Activated T-helper 2 cell treated with anti-CD3 and anti-CD28 coated beads, Interferon-gamma antibody, Interleukin-2, Interleukin-4, amounts not matched to agents 10 μg/mL and 5 μg/mL and 100 μg/mL, durations not matched to agents 14 hours and 24 hours and 36 hours (primary cell): Measurements from ENCODE around the gene ZNF750. TPM values are rescaled to one million over a fixed set of nuclear protein-coding genes. Genes with fewer than 3 reads are reported as not detected.

ENCODE experiments used
- DNase-seq: peaks from one replicate; pipeline ENCODE4 v3.0.0; 2021; ENCODE audit warnings: low spot score
- H3K27ac Mint-ChIP-seq: one replicate; pipeline ENCODE4 v1.8.0; 2021; ENCODE audit warnings: mixed read lengths
- H3K27me3 Mint-ChIP-seq: one replicate; pipeline ENCODE4 v1.8.0; 2021; ENCODE audit warnings: low read depth, mixed read lengths
- H3K36me3 Mint-ChIP-seq: one replicate; pipeline ENCODE4 v1.8.0; 2021; ENCODE audit warnings: low read depth, mixed read lengths
- H3K4me1 Mint-ChIP-seq: one replicate; pipeline ENCODE4 v1.8.0; 2021; ENCODE audit warnings: low read depth, mixed read lengths
- H3K4me3 Mint-ChIP-seq: one replicate; pipeline ENCODE4 v1.8.0; 2021; ENCODE audit warnings: low read depth, mild to moderate bottlenecking, moderate library complexity, mixed read lengths
- H3K9me3 Mint-ChIP-seq: one replicate; pipeline ENCODE4 v1.8.0; 2021; ENCODE audit warnings: mixed read lengths
- intact Hi-C: fragments of 100-400 bp; cut with micrococcal nuclease; formaldehyde crosslinking; loops from one replicate; pipeline ENCODE4 v1.15.1; 2023
- total RNA-seq: library from RNA; stranded (reverse); gene quantifications from 2 replicates; pipeline ENCODE4 v1.2.3, GENCODE V29; 2022

Gene ZNF750
- total RNA-seq, 1 donor from 2014 or later, result not detected

DNA sequence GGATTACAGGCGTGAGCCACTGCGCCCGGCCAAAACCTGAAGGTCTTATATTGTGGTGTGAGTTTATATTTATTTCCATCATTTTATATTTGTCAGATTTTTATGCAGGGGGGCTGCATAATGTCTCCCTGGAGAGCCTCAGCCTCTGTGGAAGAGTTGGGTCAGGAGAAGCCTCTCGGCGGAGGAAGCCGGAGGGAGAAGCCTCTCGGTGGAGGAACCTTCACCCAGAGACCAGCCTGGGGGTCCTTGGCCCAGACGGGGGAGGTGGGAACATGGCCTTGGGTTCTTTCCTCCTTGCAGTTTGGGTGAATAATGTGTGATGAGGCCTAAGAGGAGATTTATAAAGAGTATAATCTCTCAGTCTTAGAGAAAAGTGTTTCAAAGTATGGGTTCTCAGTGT lies 22.4 kb upstream of the ZNF750 start:
- Mint-ChIP-seq H3K36me3 (peaks cover 25% of the 10 kb centered on the region), H3K4me3 (peak overlapping the region; percentile 37), H3K27me3 (no peaks in the 10 kb centered on the region), H3K9me3 (no peaks in the 10 kb centered on the region), H3K4me1 (peaks cover 60% of the 10 kb centered on the region), H3K27ac (peak overlapping the region; percentile 91)
- no peak for DNase-seq
- intact Hi-C loops, result loop anchor here (10.0 kb wide), 1 partner anchor 77 kb away; no protein-coding TSS in a partner anchor

DNA sequence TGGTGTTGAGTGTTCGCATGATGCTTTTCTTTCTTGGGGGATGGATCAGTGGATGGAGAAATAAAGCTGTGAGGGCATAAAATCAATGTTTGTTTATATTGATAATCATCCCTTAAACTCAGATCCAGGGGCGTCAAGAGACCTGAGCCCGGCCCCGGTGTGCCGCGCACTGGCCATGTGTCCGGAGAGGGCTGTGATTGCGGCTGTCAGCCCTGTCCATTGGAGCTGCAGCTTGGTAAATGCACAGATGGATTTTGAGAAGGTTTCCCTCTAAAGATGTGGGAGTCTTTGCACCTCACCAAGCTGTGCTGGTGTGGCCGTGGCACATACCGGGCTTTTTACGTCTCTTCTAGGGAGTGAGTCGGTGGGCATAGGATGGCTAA lies 21.6 kb upstream of the ZNF750 start:
- Mint-ChIP-seq H3K4me1 (peaks cover 59% of the 10 kb centered on the region), H3K27me3 (no peaks in the 10 kb centered on the region), H3K9me3 (no peaks in the 10 kb centered on the region), H3K36me3 (peaks cover 25% of the 10 kb centered on the region), H3K4me3 (peak overlapping the region; percentile 54), H3K27ac (peak overlapping the region; percentile 57)
- DNase-seq, result no peak
- intact Hi-C loops, result loop anchor here (10.0 kb wide), 1 partner anchor 77 kb away; no protein-coding TSS in a partner anchor

DNA sequence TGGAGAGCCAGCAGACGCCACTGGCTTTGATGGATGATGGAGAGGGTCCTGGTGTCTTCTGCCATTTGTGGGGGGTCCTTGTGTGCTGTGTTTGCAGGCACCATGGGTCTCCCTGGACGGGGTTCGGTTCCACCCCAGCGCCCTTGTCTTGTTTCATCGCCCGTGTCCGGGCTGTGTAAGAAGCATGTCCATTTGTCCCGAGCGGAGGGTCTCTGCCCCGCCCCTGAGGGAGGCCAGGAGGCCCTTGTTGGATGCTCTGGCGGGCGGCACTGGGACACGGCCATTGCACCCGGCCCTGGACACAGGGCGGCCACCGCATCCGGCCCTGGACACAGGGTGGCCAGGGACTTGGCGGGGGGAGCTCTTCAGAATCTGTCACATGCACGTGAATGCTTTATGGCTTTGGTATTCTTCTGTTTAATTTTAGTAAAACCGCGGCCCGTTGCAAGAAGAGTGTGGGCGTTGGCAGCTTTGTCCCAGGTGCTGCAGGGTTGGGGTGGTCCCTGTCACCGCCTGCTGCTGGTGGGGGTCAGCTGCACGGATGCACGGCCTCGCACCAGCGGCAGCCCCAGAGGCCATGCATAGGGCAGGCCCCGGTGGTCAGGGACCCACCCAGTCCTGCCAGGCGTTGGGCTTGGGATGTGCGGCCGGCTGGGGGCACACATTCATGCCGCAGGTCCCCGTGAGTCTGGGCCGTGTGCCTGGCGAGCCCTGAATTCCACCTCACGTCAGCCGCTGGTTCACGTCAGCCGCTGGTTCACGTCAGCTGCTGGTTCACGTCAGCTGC lies 21.0 kb upstream of the ZNF750 start:
- H3K4me1 Mint-ChIP-seq, result peaks cover 54% of the 10 kb centered on the region
- H3K9me3 Mint-ChIP-seq, result no peaks in the 10 kb centered on the region
- peak overlapping the region; percentile 89 for H3K4me3 Mint-ChIP-seq
- H3K27ac Mint-ChIP-seq, result peak overlapping the region; percentile 98
- H3K36me3 Mint-ChIP-seq, result peaks cover 25% of the 10 kb centered on the region
- no peaks in the 10 kb centered on the region for H3K27me3 Mint-ChIP-seq
- DNase-seq, result no peak
- intact Hi-C loops, result loop anchor here (10.0 kb wide), 1 partner anchor 76 kb away; no protein-coding TSS in a partner anchor

DNA sequence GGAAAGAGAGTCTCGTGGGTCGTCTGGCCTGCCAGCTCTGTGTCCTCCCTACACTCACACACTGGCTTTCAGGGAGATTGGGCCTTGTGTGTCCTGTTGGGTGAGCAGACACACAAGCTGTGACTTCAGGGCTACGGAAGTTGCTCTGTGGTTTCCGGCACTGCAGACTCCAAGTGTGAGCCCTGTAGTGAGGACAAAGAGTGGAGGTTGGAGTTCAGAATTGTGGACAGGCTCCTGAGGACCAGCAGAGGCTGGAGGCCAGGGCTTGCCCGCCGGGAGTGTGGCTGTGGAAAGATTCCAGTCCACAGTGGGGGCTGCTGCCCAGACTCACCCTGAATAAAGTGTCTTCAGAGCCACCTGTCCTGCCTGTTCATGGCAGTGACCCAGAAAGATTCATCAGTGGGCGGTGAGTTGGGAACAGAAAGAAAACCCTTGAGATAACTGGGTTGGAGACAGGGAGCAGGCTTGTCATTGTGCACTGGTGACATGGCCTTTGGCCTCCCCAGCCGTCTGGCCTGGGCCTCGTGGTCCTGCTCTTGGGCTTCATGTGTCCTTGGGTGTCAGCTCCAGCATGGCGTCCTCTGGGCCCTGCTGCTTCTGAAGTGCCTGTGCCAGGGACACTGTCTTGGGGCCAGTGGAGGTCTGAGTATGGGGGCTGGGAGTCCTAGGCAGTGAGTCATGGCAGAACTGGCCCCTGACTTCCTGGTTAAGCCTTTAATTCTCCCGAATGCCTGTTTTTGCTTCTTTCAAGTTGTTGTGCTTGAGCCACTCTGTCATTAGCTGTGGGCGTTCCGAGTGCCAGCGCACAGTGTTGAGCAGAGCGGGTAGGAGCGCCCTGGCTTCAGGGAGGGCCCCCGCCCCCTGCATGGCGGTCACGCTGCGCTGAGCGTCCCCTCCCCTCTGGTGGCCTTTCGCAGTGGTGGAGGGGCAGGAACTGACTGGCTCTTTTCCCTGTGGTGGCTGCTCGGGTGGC lies 19.9 kb upstream of the ZNF750 start:
- intact Hi-C loops, result loop anchor here (10.0 kb wide), 1 partner anchor 75 kb away; no protein-coding TSS in a partner anchor
- H3K4me1 Mint-ChIP-seq, result peaks cover 48% of the 10 kb centered on the region
- peaks cover 25% of the 10 kb centered on the region for H3K36me3 Mint-ChIP-seq

DNA sequence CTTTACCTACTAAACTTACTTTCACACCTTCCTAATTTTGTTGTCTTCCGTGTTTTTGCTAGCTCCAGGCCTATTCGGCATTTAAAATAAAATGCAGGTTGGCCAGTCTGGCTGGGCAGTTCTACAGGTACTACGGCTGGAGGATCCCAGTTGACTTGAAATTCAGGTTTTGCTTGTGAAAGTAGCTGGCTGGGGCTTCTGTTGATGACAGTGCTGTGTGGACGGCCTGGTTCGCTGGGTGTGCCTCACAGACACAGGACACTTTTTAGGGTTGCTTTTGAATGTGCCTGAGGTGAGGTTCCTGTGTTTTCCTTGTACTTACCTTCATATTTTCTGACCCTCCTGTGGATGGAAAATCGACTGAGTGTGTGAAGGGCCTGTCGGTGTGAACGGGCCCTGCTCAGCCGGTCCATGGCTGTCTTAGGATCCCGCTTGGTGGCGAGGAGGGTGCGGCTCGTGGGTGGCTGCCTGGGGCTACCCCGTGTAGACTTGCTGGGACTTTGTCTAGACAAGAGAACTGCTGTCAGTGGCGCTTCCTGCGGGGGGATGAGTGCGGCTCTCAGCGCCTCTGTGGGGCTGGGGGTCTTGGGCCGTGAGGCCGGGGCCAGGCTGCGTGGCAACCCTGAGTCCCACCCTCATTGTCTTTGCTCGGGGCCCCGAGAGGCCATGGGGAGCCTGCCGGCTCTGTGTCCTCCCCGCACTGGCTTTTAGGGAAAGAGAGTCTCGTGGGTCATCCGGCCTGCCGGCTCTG lies 18.7 kb upstream of the ZNF750 start:
- DNase-seq, result no peak
- H3K4me3 Mint-ChIP-seq, result no peak overlapping the region
- H3K4me1 Mint-ChIP-seq, result peaks cover 38% of the 10 kb centered on the region
- intact Hi-C loops, result no loop called here
- H3K9me3 Mint-ChIP-seq, result no peaks in the 10 kb centered on the region
- peaks cover 29% of the 10 kb centered on the region for H3K36me3 Mint-ChIP-seq
- peak overlapping the region; percentile 98 for H3K27ac Mint-ChIP-seq
- H3K27me3 Mint-ChIP-seq, result no peaks in the 10 kb centered on the region

More for the DNA sequence above, 19.9 kb upstream of the ZNF750 start:
- peak overlapping the region; percentile 89 for H3K4me3 Mint-ChIP-seq
- DNase-seq, result peak; percentile 56
- no peaks in the 10 kb centered on the region for H3K27me3 Mint-ChIP-seq
- H3K27ac Mint-ChIP-seq, result peak overlapping the region; percentile 98
- no peaks in the 10 kb centered on the region for H3K9me3 Mint-ChIP-seq

DNA sequence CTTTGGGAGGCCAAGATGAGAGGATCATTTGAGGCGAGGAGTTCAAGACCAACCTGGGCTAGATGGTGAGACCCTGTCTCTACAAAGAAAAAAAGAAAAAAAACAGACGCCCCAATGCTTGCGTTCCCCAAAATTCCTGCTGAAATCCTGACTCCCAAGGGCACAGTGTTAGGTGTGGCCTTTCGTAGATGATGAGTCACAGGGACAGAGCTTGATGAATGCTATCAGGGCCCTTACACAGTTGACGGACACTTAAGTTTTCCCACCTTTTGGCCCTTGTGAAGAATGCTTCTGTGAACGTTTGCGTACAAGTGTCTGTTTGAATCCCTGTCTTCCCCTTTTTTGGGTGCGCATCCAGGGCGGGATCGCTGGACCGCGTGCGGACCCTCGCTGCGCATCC lies 16.5 kb upstream of the ZNF750 start:
- Mint-ChIP-seq H3K27me3 (no peaks in the 10 kb centered on the region), H3K4me3 (no peak overlapping the region), H3K9me3 (no peaks in the 10 kb centered on the region), H3K36me3 (peaks cover 22% of the 10 kb centered on the region), H3K4me1 (peaks cover 22% of the 10 kb centered on the region), H3K27ac (no peak overlapping the region)
- DNase-seq, result no peak
- intact Hi-C loops, result no loop called here

DNA sequence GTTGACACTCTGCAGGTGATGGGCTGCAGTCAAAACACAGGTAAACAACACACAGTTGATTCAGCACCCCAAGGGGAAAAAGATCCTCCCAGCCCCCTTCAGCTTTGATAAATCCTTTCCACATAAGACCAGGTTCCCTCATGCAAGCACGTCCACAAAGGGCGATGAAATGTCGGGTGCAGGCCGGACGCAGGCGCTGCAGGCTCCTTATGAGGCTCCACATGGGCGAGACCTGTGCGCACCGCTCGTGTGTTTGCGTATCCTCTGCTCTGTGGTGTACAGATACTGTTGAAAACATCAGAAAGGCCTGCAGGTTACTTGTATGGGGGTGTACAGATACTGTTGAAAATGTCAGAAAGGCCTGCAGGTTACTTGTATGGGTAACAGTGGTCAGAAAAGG lies 14.4 kb upstream of the ZNF750 start:
- Mint-ChIP-seq H3K4me1 (peaks cover 11% of the 10 kb centered on the region), H3K4me3 (no peak overlapping the region), H3K9me3 (no peaks in the 10 kb centered on the region), H3K27me3 (no peaks in the 10 kb centered on the region), H3K36me3 (peaks cover 13% of the 10 kb centered on the region), H3K27ac (no peak overlapping the region)
- DNase-seq, result no peak
- intact Hi-C loops, result no loop called here

DNA sequence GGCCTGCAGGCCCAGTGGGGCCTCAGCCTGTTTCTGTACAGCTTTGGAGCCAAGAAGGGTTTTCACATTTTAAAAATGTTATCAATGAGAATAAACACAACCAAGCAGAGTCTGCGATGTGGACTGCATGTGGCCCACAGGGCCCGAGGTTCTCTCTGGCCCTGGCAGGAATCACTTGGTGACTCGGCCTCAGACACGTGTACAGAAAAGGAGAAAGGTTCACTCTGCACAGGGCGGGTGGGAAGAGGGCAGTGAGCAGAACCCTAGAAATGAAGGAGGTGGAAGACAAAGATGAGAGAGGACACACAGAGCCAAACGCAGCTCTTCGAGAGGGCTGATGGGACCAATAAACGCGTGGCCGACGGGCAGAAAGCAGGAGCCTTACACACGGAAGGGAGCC lies 11.6 kb upstream of the ZNF750 start:
- no peak for DNase-seq
- Mint-ChIP-seq H3K36me3 (peaks cover 15% of the 10 kb centered on the region), H3K4me1 (peaks cover 7% of the 10 kb centered on the region), H3K4me3 (no peak overlapping the region), H3K27me3 (no peaks in the 10 kb centered on the region), H3K9me3 (no peaks in the 10 kb centered on the region), H3K27ac (no peak overlapping the region)
- intact Hi-C loops, result no loop called here

DNA sequence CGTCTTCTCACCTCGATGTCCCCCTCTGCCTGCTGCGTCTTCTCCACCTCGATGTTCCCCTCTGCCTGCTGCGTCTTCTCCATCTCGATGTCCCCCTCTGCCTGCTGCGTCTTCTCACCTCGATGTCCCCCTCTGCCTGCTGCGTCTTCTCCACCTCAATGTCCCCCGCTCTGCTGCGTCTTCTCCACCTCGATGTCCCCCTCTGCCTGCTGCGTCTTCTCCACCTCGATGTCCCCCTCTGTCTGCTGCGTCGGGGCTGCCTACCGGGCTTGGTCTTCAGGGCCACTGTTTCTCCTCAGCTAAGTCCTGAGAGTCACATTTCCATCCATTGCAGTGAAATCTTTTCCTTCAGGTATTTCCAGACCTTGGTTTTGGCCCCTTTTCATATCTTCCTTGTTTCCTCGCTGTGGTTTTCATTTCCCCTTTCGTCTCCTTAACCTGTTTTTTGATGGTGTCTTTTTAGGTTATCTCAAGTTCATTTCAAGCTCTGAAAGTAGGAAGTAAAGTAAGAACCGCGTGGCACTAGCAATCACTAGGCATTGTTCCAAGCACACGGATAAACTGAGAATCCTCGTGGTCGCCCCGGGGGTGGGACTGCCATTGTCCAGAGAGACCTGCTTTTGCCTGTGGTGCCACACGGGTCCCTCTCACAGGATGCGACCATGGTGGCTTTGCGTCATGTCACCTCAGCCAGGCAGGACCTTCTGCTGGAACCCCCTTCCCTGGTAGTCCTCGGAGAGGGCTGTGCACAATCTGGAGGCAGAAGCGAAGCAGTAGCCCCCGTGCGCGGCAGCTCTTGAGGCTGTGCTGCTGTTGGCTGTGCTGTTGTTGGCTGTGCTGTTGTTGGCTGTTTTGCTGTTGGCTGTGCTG lies 9.5 kb upstream of the ZNF750 start:
- Mint-ChIP-seq H3K4me3 (no peak overlapping the region), H3K9me3 (no peaks in the 10 kb centered on the region), H3K27me3 (no peaks in the 10 kb centered on the region), H3K4me1 (peaks cover 7% of the 10 kb centered on the region), H3K36me3 (peaks cover 18% of the 10 kb centered on the region), H3K27ac (no peak overlapping the region)
- no peak for DNase-seq
- intact Hi-C loops, result loop anchor here (10.0 kb wide), 1 partner anchor 55 kb away; no protein-coding TSS in a partner anchor

DNA sequence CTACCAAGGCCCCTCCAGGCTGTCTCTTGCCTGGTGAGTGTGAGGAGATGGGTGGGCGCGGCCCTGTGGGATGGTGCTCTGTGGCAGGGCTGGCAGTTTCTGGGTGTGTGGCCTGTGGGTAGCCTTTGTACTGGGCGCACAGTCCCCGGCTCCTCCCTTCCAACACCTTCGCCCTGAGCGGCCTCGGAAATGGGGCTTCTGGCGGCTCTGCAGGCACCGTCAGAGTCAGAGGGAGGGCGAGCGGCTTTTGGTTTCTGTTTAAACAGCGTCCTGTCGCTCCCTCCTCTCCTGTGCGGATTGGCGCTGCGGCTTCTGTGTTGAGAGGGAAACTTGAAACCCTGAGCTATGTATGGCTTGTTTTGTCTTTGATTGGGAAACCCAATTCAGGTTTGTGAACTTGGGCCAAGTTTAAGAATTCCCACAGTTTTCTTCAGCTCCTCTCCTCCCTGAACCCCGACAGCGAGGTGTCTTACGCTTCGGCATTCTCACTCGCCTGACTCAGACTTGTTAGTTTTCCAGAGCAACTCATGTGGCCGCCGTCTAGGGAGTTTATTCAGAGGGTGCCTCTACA lies 8.3 kb upstream of the ZNF750 start:
- H3K27ac Mint-ChIP-seq, result peak overlapping the region; percentile 69
- no peaks in the 10 kb centered on the region for H3K9me3 Mint-ChIP-seq
- no peaks in the 10 kb centered on the region for H3K27me3 Mint-ChIP-seq
- no peak overlapping the region for H3K4me3 Mint-ChIP-seq
- peaks cover 14% of the 10 kb centered on the region for H3K36me3 Mint-ChIP-seq
- peak; percentile 26 for DNase-seq
- H3K4me1 Mint-ChIP-seq, result peaks cover 12% of the 10 kb centered on the region
- intact Hi-C loops, result loop anchor here (10.0 kb wide), 1 partner anchor 57 kb away; no protein-coding TSS in a partner anchor

DNA sequence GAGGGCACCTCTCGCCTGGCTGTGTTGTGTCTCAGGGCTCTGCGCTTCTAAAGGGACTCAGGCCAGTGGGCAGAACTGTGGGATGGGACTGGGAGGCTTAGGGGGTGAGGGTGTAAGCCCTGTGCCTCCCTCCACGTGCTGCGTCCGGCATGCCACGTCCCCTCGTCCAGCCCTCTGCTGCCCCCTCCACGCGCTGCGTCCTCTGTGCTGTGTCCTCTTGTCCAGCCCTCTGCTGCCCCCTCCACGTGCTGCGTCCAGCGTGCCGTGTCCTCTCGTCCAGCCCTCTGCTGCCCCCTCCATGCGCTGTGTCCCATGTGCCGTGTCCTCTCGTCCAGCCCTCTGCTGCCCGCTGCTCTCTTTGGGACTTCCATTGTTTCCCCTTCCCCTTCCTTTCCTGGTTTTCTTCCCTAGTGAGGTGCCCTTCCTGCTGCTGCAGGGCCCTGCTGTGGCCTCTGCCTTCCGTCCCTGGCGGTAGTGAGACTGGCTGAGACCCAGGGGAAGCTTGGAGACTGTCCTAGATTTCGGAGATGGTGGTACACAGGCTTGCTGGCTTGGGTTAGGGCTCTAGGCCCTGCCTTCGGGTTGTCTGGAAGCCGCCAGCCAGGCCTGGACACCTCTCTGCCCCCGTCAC lies 6.4 kb upstream of the ZNF750 start:
- intact Hi-C loops, result loop anchor here (10.0 kb wide), 1 partner anchor 59 kb away; no protein-coding TSS in a partner anchor
- Mint-ChIP-seq H3K27me3 (no peaks in the 10 kb centered on the region), H3K9me3 (no peaks in the 10 kb centered on the region), H3K4me1 (peaks cover 12% of the 10 kb centered on the region), H3K4me3 (no peak overlapping the region), H3K27ac (no peak overlapping the region), H3K36me3 (peaks cover 11% of the 10 kb centered on the region)
- DNase-seq, result no peak
